ENCODE measurements around the gene CPEB1.

CPEB1 gene

GRCh38 chr15:82553846-82554245 lies 93.3 kb downstream of the CPEB1 start:
- H3K27ac ChIP-seq (ENCODE audit: insufficient read depth, low read length, poor library complexity, severe bottlenecking), result no peak overlapping the region
- no peaks in the 10 kb centered on the region for H3K36me3 ChIP-seq (ENCODE audit: control insufficient read depth, insufficient read depth, low read length)
- DNase-seq, result no peak
- no peaks in the 10 kb centered on the region for H3K27me3 ChIP-seq (replicated peaks; ENCODE audit: control insufficient read depth, insufficient read depth, low read length, poor library complexity, severe bottlenecking)
- H3K4me3 ChIP-seq (ENCODE audit: insufficient read depth, low read depth, low read length, poor library complexity, severe bottlenecking), result no peak overlapping the region
- H3K9me3 ChIP-seq (ENCODE audit: control insufficient read depth, low read length), result no peaks in the 10 kb centered on the region
- H3K4me1 ChIP-seq (ENCODE audit: control insufficient read depth, insufficient read depth, low read length, poor library complexity, severe bottlenecking), result no peaks in the 10 kb centered on the region

- no peaks in the 10 kb centered on the region for H3K36me3 ChIP-seq (ENCODE audit: control insufficient read depth, insufficient read depth, low read length)
- H3K4me3 ChIP-seq (ENCODE audit: insufficient read depth, low read depth, low read length, poor library complexity, severe bottlenecking), result no peak overlapping the region
- no peaks in the 10 kb centered on the region for H3K4me1 ChIP-seq (ENCODE audit: control insufficient read depth, insufficient read depth, low read length, poor library complexity, severe bottlenecking)
- no peaks in the 10 kb centered on the region for H3K27me3 ChIP-seq (replicated peaks; ENCODE audit: control insufficient read depth, insufficient read depth, low read length, poor library complexity, severe bottlenecking)
- H3K27ac ChIP-seq (ENCODE audit: insufficient read depth, low read length, poor library complexity, severe bottlenecking), result no peak overlapping the region
- no peaks in the 10 kb centered on the region for H3K9me3 ChIP-seq (ENCODE audit: control insufficient read depth, low read length)
- no peak for DNase-seq
These were observed 94.3 kb downstream of the CPEB1 start for GRCh38 chr15:82552861-82553260.

- Histone ChIP-seq H3K4me3 (ENCODE audit: insufficient read depth, low read depth, low read length, poor library complexity, severe bottlenecking) (no peak overlapping the region), H3K36me3 (ENCODE audit: control insufficient read depth, insufficient read depth, low read length) (no peaks in the 10 kb centered on the region), H3K9me3 (ENCODE audit: control insufficient read depth, low read length) (no peaks in the 10 kb centered on the region), H3K27ac (ENCODE audit: insufficient read depth, low read length, poor library complexity, severe bottlenecking) (no peak overlapping the region), H3K27me3 (replicated peaks; ENCODE audit: control insufficient read depth, insufficient read depth, low read length, poor library complexity, severe bottlenecking) (no peaks in the 10 kb centered on the region), H3K4me1 (ENCODE audit: control insufficient read depth, insufficient read depth, low read length, poor library complexity, severe bottlenecking) (no peaks in the 10 kb centered on the region)
- DNase-seq, result no peak
These were observed 95.4 kb downstream of the CPEB1 start for GRCh38 chr15:82551646-82552247.

GRCh38 chr15:82549199-82549665 lies 97.9 kb downstream of the CPEB1 start:
- no peak for DNase-seq
- no peak overlapping the region for H3K27ac ChIP-seq (ENCODE audit: insufficient read depth, low read length, poor library complexity, severe bottlenecking)
- no peak overlapping the region for H3K4me3 ChIP-seq (ENCODE audit: insufficient read depth, low read depth, low read length, poor library complexity, severe bottlenecking)
- H3K27me3 ChIP-seq (replicated peaks; ENCODE audit: control insufficient read depth, insufficient read depth, low read length, poor library complexity, severe bottlenecking), result no peaks in the 10 kb centered on the region
- H3K4me1 ChIP-seq (ENCODE audit: control insufficient read depth, insufficient read depth, low read length, poor library complexity, severe bottlenecking), result no peaks in the 10 kb centered on the region
- no peaks in the 10 kb centered on the region for H3K36me3 ChIP-seq (ENCODE audit: control insufficient read depth, insufficient read depth, low read length)
- no peaks in the 10 kb centered on the region for H3K9me3 ChIP-seq (ENCODE audit: control insufficient read depth, low read length)

- Histone ChIP-seq H3K36me3 (ENCODE audit: control insufficient read depth, insufficient read depth, low read length) (no peaks in the 10 kb centered on the region), H3K9me3 (ENCODE audit: control insufficient read depth, low read length) (no peaks in the 10 kb centered on the region), H3K4me3 (ENCODE audit: insufficient read depth, low read depth, low read length, poor library complexity, severe bottlenecking) (no peak overlapping the region), H3K27me3 (replicated peaks; ENCODE audit: control insufficient read depth, insufficient read depth, low read length, poor library complexity, severe bottlenecking) (no peaks in the 10 kb centered on the region), H3K4me1 (ENCODE audit: control insufficient read depth, insufficient read depth, low read length, poor library complexity, severe bottlenecking) (no peaks in the 10 kb centered on the region), H3K27ac (ENCODE audit: insufficient read depth, low read length, poor library complexity, severe bottlenecking) (no peak overlapping the region)
- DNase-seq, result no peak
These were observed 98.5 kb downstream of the CPEB1 start for GRCh38 chr15:82548700-82549099.

GRCh38 chr15:82545478-82545877 lies 101.7 kb downstream of the CPEB1 start:
- DNase-seq, result no peak
- no peak overlapping the region for H3K4me3 ChIP-seq (ENCODE audit: insufficient read depth, low read depth, low read length, poor library complexity, severe bottlenecking)
- H3K27ac ChIP-seq (ENCODE audit: insufficient read depth, low read length, poor library complexity, severe bottlenecking), result no peak overlapping the region
- no peaks in the 10 kb centered on the region for H3K36me3 ChIP-seq (ENCODE audit: control insufficient read depth, insufficient read depth, low read length)
- H3K9me3 ChIP-seq (ENCODE audit: control insufficient read depth, low read length), result no peaks in the 10 kb centered on the region
- no peaks in the 10 kb centered on the region for H3K27me3 ChIP-seq (replicated peaks; ENCODE audit: control insufficient read depth, insufficient read depth, low read length, poor library complexity, severe bottlenecking)
- H3K4me1 ChIP-seq (ENCODE audit: control insufficient read depth, insufficient read depth, low read length, poor library complexity, severe bottlenecking), result peaks cover 4% of the 10 kb centered on the region

GRCh38 chr15:82545002-82545401 lies 102.2 kb downstream of the CPEB1 start:
- H3K4me1 ChIP-seq (ENCODE audit: control insufficient read depth, insufficient read depth, low read length, poor library complexity, severe bottlenecking), result peaks cover 4% of the 10 kb centered on the region
- no peaks in the 10 kb centered on the region for H3K36me3 ChIP-seq (ENCODE audit: control insufficient read depth, insufficient read depth, low read length)
- no peaks in the 10 kb centered on the region for H3K27me3 ChIP-seq (replicated peaks; ENCODE audit: control insufficient read depth, insufficient read depth, low read length, poor library complexity, severe bottlenecking)
- no peak for DNase-seq
- H3K27ac ChIP-seq (ENCODE audit: insufficient read depth, low read length, poor library complexity, severe bottlenecking), result no peak overlapping the region
- no peak overlapping the region for H3K4me3 ChIP-seq (ENCODE audit: insufficient read depth, low read depth, low read length, poor library complexity, severe bottlenecking)
- no peaks in the 10 kb centered on the region for H3K9me3 ChIP-seq (ENCODE audit: control insufficient read depth, low read length)

- no peak overlapping the region for H3K4me3 ChIP-seq (ENCODE audit: insufficient read depth, low read depth, low read length, poor library complexity, severe bottlenecking)
- no peak for DNase-seq
- no peaks in the 10 kb centered on the region for H3K36me3 ChIP-seq (ENCODE audit: control insufficient read depth, insufficient read depth, low read length)
- no peaks in the 10 kb centered on the region for H3K27me3 ChIP-seq (replicated peaks; ENCODE audit: control insufficient read depth, insufficient read depth, low read length, poor library complexity, severe bottlenecking)
- H3K9me3 ChIP-seq (ENCODE audit: control insufficient read depth, low read length), result no peaks in the 10 kb centered on the region
- no peak overlapping the region for H3K27ac ChIP-seq (ENCODE audit: insufficient read depth, low read length, poor library complexity, severe bottlenecking)
- H3K4me1 ChIP-seq (ENCODE audit: control insufficient read depth, insufficient read depth, low read length, poor library complexity, severe bottlenecking), result peaks cover 4% of the 10 kb centered on the region
These were observed 102.7 kb downstream of the CPEB1 start for GRCh38 chr15:82544431-82544830.

GRCh38 chr15:82543160-82543559 lies 104.0 kb downstream of the CPEB1 start:
- Histone ChIP-seq H3K4me3 (ENCODE audit: insufficient read depth, low read depth, low read length, poor library complexity, severe bottlenecking) (no peak overlapping the region), H3K36me3 (ENCODE audit: control insufficient read depth, insufficient read depth, low read length) (peaks cover 7% of the 10 kb centered on the region), H3K27ac (ENCODE audit: insufficient read depth, low read length, poor library complexity, severe bottlenecking) (no peak overlapping the region), H3K27me3 (replicated peaks; ENCODE audit: control insufficient read depth, insufficient read depth, low read length, poor library complexity, severe bottlenecking) (no peaks in the 10 kb centered on the region), H3K9me3 (ENCODE audit: control insufficient read depth, low read length) (no peaks in the 10 kb centered on the region), H3K4me1 (ENCODE audit: control insufficient read depth, insufficient read depth, low read length, poor library complexity, severe bottlenecking) (peaks cover 9% of the 10 kb centered on the region)
- DNase-seq, result no peak

- H3K9me3 ChIP-seq (ENCODE audit: control insufficient read depth, low read length), result no peaks in the 10 kb centered on the region
- peak overlapping the region; percentile 76 for H3K27ac ChIP-seq (ENCODE audit: insufficient read depth, low read length, poor library complexity, severe bottlenecking)
- no peaks in the 10 kb centered on the region for H3K27me3 ChIP-seq (replicated peaks; ENCODE audit: control insufficient read depth, insufficient read depth, low read length, poor library complexity, severe bottlenecking)
- no peak for DNase-seq
- peak overlapping the region; percentile 78 for H3K4me3 ChIP-seq (ENCODE audit: insufficient read depth, low read depth, low read length, poor library complexity, severe bottlenecking)
- peaks cover 28% of the 10 kb centered on the region for H3K36me3 ChIP-seq (ENCODE audit: control insufficient read depth, insufficient read depth, low read length)
- peaks cover 9% of the 10 kb centered on the region for H3K4me1 ChIP-seq (ENCODE audit: control insufficient read depth, insufficient read depth, low read length, poor library complexity, severe bottlenecking)
These were observed 106.2 kb downstream of the CPEB1 start for GRCh38 chr15:82540984-82541431.
